ENCODE measurements around the gene SSX2IP.

SSX2IP gene

GRCh38 chr1:84690397-84691121, at the start of gene SSX2IP:
SSX2IP (minus strand) TSS chr1:84690461; CDS start chr1:84671219, 19,242 bp downstream.
- no peaks in the 10 kb centered on the region for H3K36me3 ChIP-seq (ENCODE audit: insufficient read depth)
- no peaks in the 10 kb centered on the region for H3K27me3 ChIP-seq (ENCODE audit: insufficient read depth, low read depth)
- H3K4me2 ChIP-seq = peak within 1 kb of the TSS; percentile 78
- H4K20me1 ChIP-seq (ENCODE audit: insufficient read depth) = no peaks in the 10 kb centered on the region
- peaks cover 18% of the 10 kb centered on the region for H3K79me2 ChIP-seq (ENCODE audit: insufficient read depth, low read depth)
- H3K4me1 ChIP-seq (ENCODE audit: low read depth, poor library complexity, severe bottlenecking) = peaks cover 49% of the 10 kb centered on the region
- peak within 1 kb of the TSS; percentile 70 for H3K27ac ChIP-seq
- no peak for TF ChIP-seq CTCF (conservative IDR thresholded peaks at IDR 0.05; ENCODE audit: low read depth, low read length)
- H3K9ac ChIP-seq = peak within 1 kb of the TSS; percentile 68
- H3K4me3 ChIP-seq (IDR thresholded peaks at IDR 0.05; ENCODE audit: insufficient read depth, low read depth, low read length) = peak within 1 kb of the TSS; percentile 76
- H2AFZ ChIP-seq (ENCODE audit: low read depth) = peak within 1 kb of the TSS; percentile 82

- Histone ChIP-seq H3K4me3 (IDR thresholded peaks at IDR 0.05; ENCODE audit: insufficient read depth, low read depth, low read length) (no peak overlapping the region), H2AFZ (ENCODE audit: low read depth) (no peak overlapping the region), H3K4me2 (no peak overlapping the region), H3K27ac (no peak overlapping the region), H3K4me1 (ENCODE audit: low read depth, poor library complexity, severe bottlenecking) (no peaks in the 10 kb centered on the region), H3K27me3 (ENCODE audit: insufficient read depth, low read depth) (no peaks in the 10 kb centered on the region), H3K9ac (no peak overlapping the region), H4K20me1 (ENCODE audit: insufficient read depth) (no peaks in the 10 kb centered on the region), H3K79me2 (ENCODE audit: insufficient read depth, low read depth) (no peaks in the 10 kb centered on the region), H3K36me3 (ENCODE audit: insufficient read depth) (no peaks in the 10 kb centered on the region)
- no peak for TF ChIP-seq CTCF (conservative IDR thresholded peaks at IDR 0.05; ENCODE audit: low read depth, low read length)
Measured at GRCh38 chr1:84738237-84738636, 48.0 kb upstream of the SSX2IP start.

GRCh38 chr1:84737590-84737989, 47.3 kb upstream of the SSX2IP start:
- Histone ChIP-seq H3K9ac (no peak overlapping the region), H3K4me1 (ENCODE audit: low read depth, poor library complexity, severe bottlenecking) (no peaks in the 10 kb centered on the region), H3K4me3 (IDR thresholded peaks at IDR 0.05; ENCODE audit: insufficient read depth, low read depth, low read length) (no peak overlapping the region), H3K36me3 (ENCODE audit: insufficient read depth) (no peaks in the 10 kb centered on the region), H3K27me3 (ENCODE audit: insufficient read depth, low read depth) (no peaks in the 10 kb centered on the region), H3K79me2 (ENCODE audit: insufficient read depth, low read depth) (no peaks in the 10 kb centered on the region), H4K20me1 (ENCODE audit: insufficient read depth) (no peaks in the 10 kb centered on the region), H2AFZ (ENCODE audit: low read depth) (no peak overlapping the region), H3K4me2 (no peak overlapping the region), H3K27ac (no peak overlapping the region)
- no peak for TF ChIP-seq CTCF (conservative IDR thresholded peaks at IDR 0.05; ENCODE audit: low read depth, low read length)

GRCh38 chr1:84736944-84737343, 46.7 kb upstream of the SSX2IP start:
- no peaks in the 10 kb centered on the region for H4K20me1 ChIP-seq (ENCODE audit: insufficient read depth)
- H2AFZ ChIP-seq (ENCODE audit: low read depth) = no peak overlapping the region
- H3K4me3 ChIP-seq (IDR thresholded peaks at IDR 0.05; ENCODE audit: insufficient read depth, low read depth, low read length) = no peak overlapping the region
- no peak overlapping the region for H3K4me2 ChIP-seq
- no peak overlapping the region for H3K9ac ChIP-seq
- H3K4me1 ChIP-seq (ENCODE audit: low read depth, poor library complexity, severe bottlenecking) = no peaks in the 10 kb centered on the region
- TF ChIP-seq CTCF (conservative IDR thresholded peaks at IDR 0.05; ENCODE audit: low read depth, low read length) = no peak
- no peaks in the 10 kb centered on the region for H3K27me3 ChIP-seq (ENCODE audit: insufficient read depth, low read depth)
- H3K27ac ChIP-seq = no peak overlapping the region
- no peaks in the 10 kb centered on the region for H3K36me3 ChIP-seq (ENCODE audit: insufficient read depth)
- H3K79me2 ChIP-seq (ENCODE audit: insufficient read depth, low read depth) = no peaks in the 10 kb centered on the region

Data from KMS-11 (cell line).